SK-N-SH (cell line): ENCODE measurements around the gene S1PR2.

ENCODE experiments used
- EZH2phosphoT487 ChIP-seq: fragments of 200-600 bp; sonication (generic); IDR thresholded peaks from 2 replicates; pipeline ENCODE4 v1.6.1; 2017; ENCODE audit warnings: low read depth, mixed run types, mild to moderate bottlenecking, antibody characterized with exemption, moderate library complexity, borderline replicate concordance
- GATA2 ChIP-seq: sonication (generic); formaldehyde crosslinking; IDR thresholded peaks from 2 replicates; pipeline ENCODE4 v1.5.0; 2020; ENCODE audit warnings: mild to moderate bottlenecking, missing genetic modification reagents
- NFIC ChIP-seq: IDR thresholded peaks from 2 replicates; pipeline ENCODE4 v1.4.0; 2012; ENCODE audit warnings: borderline replicate concordance
- PBX3 ChIP-seq: IDR thresholded peaks from 2 replicates; pipeline ENCODE4; 2012
- RCOR1 ChIP-seq: fragments of 150-350 bp; IDR thresholded peaks from 2 replicates; pipeline ENCODE4 v1.6.1; 2017; ENCODE audit warnings: antibody characterized with exemption, low read length
- RXRA ChIP-seq: IDR thresholded peaks from 2 replicates; pipeline ENCODE4 v1.4.0; 2012; ENCODE audit warnings: low read depth, mild to moderate bottlenecking, borderline replicate concordance
- SIN3A ChIP-seq: IDR thresholded peaks from 2 replicates; pipeline ENCODE4 v1.6.1; 2012; ENCODE audit warnings: low read depth, mild to moderate bottlenecking, low read length, moderate library complexity, borderline replicate concordance
- SMC3 ChIP-seq: IDR thresholded peaks from 2 replicates; pipeline ENCODE4 v1.6.1; 2012; ENCODE audit warnings: low read depth, low read length, improper control_type of control experiment
- USF2 ChIP-seq: fragments of 150-350 bp; IDR thresholded peaks from 2 replicates; pipeline ENCODE4 v1.6.1; 2017; ENCODE audit warnings: antibody characterized with exemption, low read length, low read depth, borderline replicate concordance
- TF ChIP-seq, protein P1 (sequence below): fragments of 200-600 bp; sonication (generic); IDR thresholded peaks from 2 replicates; pipeline ENCODE4 v1.6.1; 2017; ENCODE audit warnings: antibody characterized with exemption, mild to moderate bottlenecking, moderate library complexity

- TF ChIP-seq, protein P1, sequence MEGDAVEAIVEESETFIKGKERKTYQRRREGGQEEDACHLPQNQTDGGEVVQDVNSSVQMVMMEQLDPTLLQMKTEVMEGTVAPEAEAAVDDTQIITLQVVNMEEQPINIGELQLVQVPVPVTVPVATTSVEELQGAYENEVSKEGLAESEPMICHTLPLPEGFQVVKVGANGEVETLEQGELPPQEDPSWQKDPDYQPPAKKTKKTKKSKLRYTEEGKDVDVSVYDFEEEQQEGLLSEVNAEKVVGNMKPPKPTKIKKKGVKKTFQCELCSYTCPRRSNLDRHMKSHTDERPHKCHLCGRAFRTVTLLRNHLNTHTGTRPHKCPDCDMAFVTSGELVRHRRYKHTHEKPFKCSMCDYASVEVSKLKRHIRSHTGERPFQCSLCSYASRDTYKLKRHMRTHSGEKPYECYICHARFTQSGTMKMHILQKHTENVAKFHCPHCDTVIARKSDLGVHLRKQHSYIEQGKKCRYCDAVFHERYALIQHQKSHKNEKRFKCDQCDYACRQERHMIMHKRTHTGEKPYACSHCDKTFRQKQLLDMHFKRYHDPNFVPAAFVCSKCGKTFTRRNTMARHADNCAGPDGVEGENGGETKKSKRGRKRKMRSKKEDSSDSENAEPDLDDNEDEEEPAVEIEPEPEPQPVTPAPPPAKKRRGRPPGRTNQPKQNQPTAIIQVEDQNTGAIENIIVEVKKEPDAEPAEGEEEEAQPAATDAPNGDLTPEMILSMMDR, result no peak; the same call in 1 of the 2 replicates
- no peak for TF ChIP-seq USF2
- no peak for TF ChIP-seq SMC3
- TF ChIP-seq NFIC, result no peak
- no peak for TF ChIP-seq PBX3
- no peak for TF ChIP-seq RCOR1
- no peak for TF ChIP-seq SIN3A
- no peak for TF ChIP-seq EZH2phosphoT487
- TF ChIP-seq RXRA, result no peak
- TF ChIP-seq GATA2 (CRISPR knock-in tag), result no peak
Observed at GRCh38 chr19:10219678-10220077, 11.5 kb downstream of the S1PR2 start.
